ENCODE results near the gene REV1.

Gene REV1

DNA sequence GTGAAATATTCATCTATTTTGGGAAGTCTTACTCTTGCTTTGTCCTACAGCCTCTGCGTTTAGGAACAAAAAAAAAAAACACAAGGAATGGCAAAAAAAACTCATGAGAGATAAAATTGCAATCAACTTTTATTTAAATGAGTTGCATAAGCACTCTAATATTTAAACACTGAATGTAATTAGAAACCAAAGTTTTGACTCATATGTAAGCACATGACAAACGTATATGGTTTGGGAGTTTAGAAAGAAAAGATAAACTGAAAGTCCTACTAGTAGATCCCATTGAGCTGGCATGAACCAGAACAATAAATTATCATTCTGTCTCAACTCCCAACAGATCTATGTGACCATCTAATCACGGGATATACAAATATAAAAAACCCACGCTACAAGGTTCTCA lies 44.8 kb downstream of the REV1 start (continued):
- TF ChIP-seq, protein P1, sequence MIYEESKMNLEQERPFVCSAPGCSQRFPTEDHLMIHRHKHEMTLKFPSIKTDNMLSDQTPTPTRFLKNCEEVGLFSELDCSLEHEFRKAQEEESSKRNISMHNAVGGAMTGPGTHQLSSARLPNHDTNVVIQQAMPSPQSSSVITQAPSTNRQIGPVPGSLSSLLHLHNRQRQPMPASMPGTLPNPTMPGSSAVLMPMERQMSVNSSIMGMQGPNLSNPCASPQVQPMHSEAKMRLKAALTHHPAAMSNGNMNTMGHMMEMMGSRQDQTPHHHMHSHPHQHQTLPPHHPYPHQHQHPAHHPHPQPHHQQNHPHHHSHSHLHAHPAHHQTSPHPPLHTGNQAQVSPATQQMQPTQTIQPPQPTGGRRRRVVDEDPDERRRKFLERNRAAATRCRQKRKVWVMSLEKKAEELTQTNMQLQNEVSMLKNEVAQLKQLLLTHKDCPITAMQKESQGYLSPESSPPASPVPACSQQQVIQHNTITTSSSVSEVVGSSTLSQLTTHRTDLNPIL (CRISPR knock-in tag; IDR thresholded peaks at IDR 0.05; ENCODE audit: low read depth): no peak
- TF ChIP-seq ZFP3 (CRISPR knock-in tag; IDR thresholded peaks at IDR 0.05): no peak
- no peak for TF ChIP-seq TOX (CRISPR knock-in tag; IDR thresholded peaks at IDR 0.05; ENCODE audit: borderline replicate concordance)
- TF ChIP-seq TSHZ2 (CRISPR knock-in tag; IDR thresholded peaks at IDR 0.05): no peak
- TF ChIP-seq ZNF8 (CRISPR knock-in tag; IDR thresholded peaks at IDR 0.05): no peak
- TF ChIP-seq TCF4 (CRISPR knock-in tag; IDR thresholded peaks at IDR 0.05; ENCODE audit: borderline replicate concordance): no peak
- TF ChIP-seq POU6F1 (CRISPR knock-in tag; IDR thresholded peaks at IDR 0.05; ENCODE audit: borderline replicate concordance, low read depth): no peak

- TF ChIP-seq OSR1 (CRISPR knock-in tag; IDR thresholded peaks at IDR 0.05): no peak
- TF ChIP-seq ARNTL (CRISPR knock-in tag; IDR thresholded peaks at IDR 0.05; ENCODE audit: borderline replicate concordance, low read depth): no peak
- TF ChIP-seq ZNF8 (CRISPR knock-in tag; IDR thresholded peaks at IDR 0.05): no peak
- no peak for TF ChIP-seq RARB (CRISPR knock-in tag; IDR thresholded peaks at IDR 0.05)
- TF ChIP-seq BACH2 (CRISPR knock-in tag; IDR thresholded peaks at IDR 0.05; ENCODE audit: borderline replicate concordance): no peak
- no peak for TF ChIP-seq TCF4 (CRISPR knock-in tag; IDR thresholded peaks at IDR 0.05; ENCODE audit: borderline replicate concordance)
- no peak for TF ChIP-seq POU6F1 (CRISPR knock-in tag; IDR thresholded peaks at IDR 0.05; ENCODE audit: borderline replicate concordance, low read depth)
- TF ChIP-seq, protein P2, sequence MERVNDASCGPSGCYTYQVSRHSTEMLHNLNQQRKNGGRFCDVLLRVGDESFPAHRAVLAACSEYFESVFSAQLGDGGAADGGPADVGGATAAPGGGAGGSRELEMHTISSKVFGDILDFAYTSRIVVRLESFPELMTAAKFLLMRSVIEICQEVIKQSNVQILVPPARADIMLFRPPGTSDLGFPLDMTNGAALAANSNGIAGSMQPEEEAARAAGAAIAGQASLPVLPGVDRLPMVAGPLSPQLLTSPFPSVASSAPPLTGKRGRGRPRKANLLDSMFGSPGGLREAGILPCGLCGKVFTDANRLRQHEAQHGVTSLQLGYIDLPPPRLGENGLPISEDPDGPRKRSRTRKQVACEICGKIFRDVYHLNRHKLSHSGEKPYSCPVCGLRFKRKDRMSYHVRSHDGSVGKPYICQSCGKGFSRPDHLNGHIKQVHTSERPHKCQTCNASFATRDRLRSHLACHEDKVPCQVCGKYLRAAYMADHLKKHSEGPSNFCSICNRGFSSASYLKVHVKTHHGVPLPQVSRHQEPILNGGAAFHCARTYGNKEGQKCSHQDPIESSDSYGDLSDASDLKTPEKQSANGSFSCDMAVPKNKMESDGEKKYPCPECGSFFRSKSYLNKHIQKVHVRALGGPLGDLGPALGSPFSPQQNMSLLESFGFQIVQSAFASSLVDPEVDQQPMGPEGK (CRISPR knock-in tag; IDR thresholded peaks at IDR 0.05; ENCODE audit: borderline replicate concordance): no peak
- no peak for TF ChIP-seq TOX (CRISPR knock-in tag; IDR thresholded peaks at IDR 0.05; ENCODE audit: borderline replicate concordance)
- TF ChIP-seq, protein P1 (CRISPR knock-in tag; IDR thresholded peaks at IDR 0.05; ENCODE audit: low read depth): no peak
- no peak for TF ChIP-seq ISL1 (CRISPR knock-in tag; IDR thresholded peaks at IDR 0.05)
- no peak for TF ChIP-seq ZFP30 (CRISPR knock-in tag; IDR thresholded peaks at IDR 0.05)
- TF ChIP-seq ESRRG (CRISPR knock-in tag; IDR thresholded peaks at IDR 0.05): no peak
- TF ChIP-seq, protein P3, sequence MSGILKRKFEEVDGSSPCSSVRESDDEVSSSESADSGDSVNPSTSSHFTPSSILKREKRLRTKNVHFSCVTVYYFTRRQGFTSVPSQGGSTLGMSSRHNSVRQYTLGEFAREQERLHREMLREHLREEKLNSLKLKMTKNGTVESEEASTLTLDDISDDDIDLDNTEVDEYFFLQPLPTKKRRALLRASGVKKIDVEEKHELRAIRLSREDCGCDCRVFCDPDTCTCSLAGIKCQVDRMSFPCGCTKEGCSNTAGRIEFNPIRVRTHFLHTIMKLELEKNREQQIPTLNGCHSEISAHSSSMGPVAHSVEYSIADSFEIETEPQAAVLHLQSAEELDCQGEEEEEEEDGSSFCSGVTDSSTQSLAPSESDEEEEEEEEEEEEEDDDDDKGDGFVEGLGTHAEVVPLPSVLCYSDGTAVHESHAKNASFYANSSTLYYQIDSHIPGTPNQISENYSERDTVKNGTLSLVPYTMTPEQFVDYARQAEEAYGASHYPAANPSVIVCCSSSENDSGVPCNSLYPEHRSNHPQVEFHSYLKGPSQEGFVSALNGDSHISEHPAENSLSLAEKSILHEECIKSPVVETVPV (CRISPR knock-in tag; IDR thresholded peaks at IDR 0.05): no peak
- TF ChIP-seq GLIS3 (CRISPR knock-in tag; IDR thresholded peaks at IDR 0.05): no peak
- TF ChIP-seq ZC3H10 (CRISPR knock-in tag; IDR thresholded peaks at IDR 0.05): no peak
- TF ChIP-seq ZFP3 (CRISPR knock-in tag; IDR thresholded peaks at IDR 0.05): no peak
- no peak for TF ChIP-seq PPARA (CRISPR knock-in tag; IDR thresholded peaks at IDR 0.05; ENCODE audit: borderline replicate concordance)
- no peak for TF ChIP-seq ZNF70 (CRISPR knock-in tag; IDR thresholded peaks at IDR 0.05)
- ATAC-seq: no peak
Measured at GRCh38 chr2:99444222-99444621, 45.6 kb downstream of the REV1 start.
